Anterior cingulate cortex (tissue), 58 donors: ENCODE results near the gene ZC3H10.

ENCODE experiments used
- DNase-seq, 58 donors: peaks; one replicate each; lab custom pipeline; 2025; lab: John Stamatoyannopoulos, UW

Gene ZC3H10

GRCh38 chr12:56122637-56123036 is 4.6 kb downstream of the ZC3H10 start:
- DNase-seq: no peak

GRCh38 chr12:56124133-56124532 is 6.1 kb downstream of the ZC3H10 start:
- DNase-seq: no peak

GRCh38 chr12:56126732-56127239 is 8.7 kb downstream of the ZC3H10 start:
- no peak for DNase-seq

GRCh38 chr12:56127485-56127887 is 9.4 kb downstream of the ZC3H10 start:
- no peak for DNase-seq

GRCh38 chr12:56127888-56128669 is 10.0 kb downstream of the ZC3H10 start, which contains the start of gene ESYT1:
ESYT1 (plus strand) TSS chr12:56128267; CDS start chr12:56128320, 53 bp downstream.
- peak; percentile 68 to 99 (median 95) for DNase-seq

GRCh38 chr12:56128670-56129205 is 10.7 kb downstream of the ZC3H10 start:
- peak in 23 of 58 donors; percentile 12 to 52 (median 33) for DNase-seq

- DNase-seq: peak in 37 of 58 donors; percentile 3 to 52 (median 25)
Measured at GRCh38 chr12:56129206-56129941, 11.3 kb downstream of the ZC3H10 start.

- DNase-seq: no peak
Measured at GRCh38 chr12:56129942-56130495, 12.0 kb downstream of the ZC3H10 start.

GRCh38 chr12:56130876-56131275 is 12.8 kb downstream of the ZC3H10 start:
- DNase-seq: no peak

- DNase-seq: no peak
Measured at GRCh38 chr12:56134897-56135296, 16.8 kb downstream of the ZC3H10 start.

- no peak for DNase-seq
Measured at GRCh38 chr12:56137853-56138571, 19.9 kb downstream of the ZC3H10 start.

- DNase-seq: no peak
Measured at GRCh38 chr12:56141946-56142784, 24.1 kb downstream of the ZC3H10 start.

- no peak for DNase-seq
Measured at GRCh38 chr12:56143217-56143616, 25.2 kb downstream of the ZC3H10 start.

GRCh38 chr12:56143870-56144269 is 25.8 kb downstream of the ZC3H10 start:
- no peak for DNase-seq

GRCh38 chr12:56145217-56145616 is 27.2 kb downstream of the ZC3H10 start:
- DNase-seq: no peak

- DNase-seq: no peak
Measured at GRCh38 chr12:56146492-56147460, 28.7 kb downstream of the ZC3H10 start.

GRCh38 chr12:56150563-56150962 is 32.5 kb downstream of the ZC3H10 start:
- no peak for DNase-seq

- DNase-seq: peak in 20 of 58 donors; percentile 16 to 67 (median 44)
Measured at GRCh38 chr12:56151672-56152131, 33.6 kb downstream of the ZC3H10 start.
